SK-N-SH treated with all-trans-retinoic acid at 6 μM for 48 hours (cell line): Measurements from ENCODE around the gene MICB.

ENCODE experiments used
- ATAC-seq: fragments of 200-7000 bp; cut with Tn5 transposase; 3 replicates; pipeline ENCODE4 v1.9.1; 2020; ENCODE audit warnings: mild to moderate bottlenecking, moderate library complexity
- ARNTL ChIP-seq: fragments of 450-650 bp; formaldehyde crosslinking; IDR thresholded peaks from 2 replicates; pipeline ENCODE4 v1.5.0; 2020; ENCODE audit warnings: low read depth, mild to moderate bottlenecking, moderate library complexity, borderline replicate concordance
- CSDC2 ChIP-seq: fragments of 250-450 bp; sonication (Bioruptor Pico); IDR thresholded peaks from 2 replicates; pipeline ENCODE4 v1.5.0; 2020; ENCODE audit warnings: mild to moderate bottlenecking, moderate library complexity
- ESRRG ChIP-seq: fragments of 250-450 bp; sonication (Bioruptor Pico); IDR thresholded peaks from 2 replicates; pipeline ENCODE4 v1.6.1; 2021; ENCODE audit warnings: mild to moderate bottlenecking
- GLIS3 ChIP-seq: fragments of 250-450 bp; sonication (Bioruptor Pico); IDR thresholded peaks from 2 replicates; pipeline ENCODE4 v1.5.0; 2020; ENCODE audit warnings: mild to moderate bottlenecking, moderate library complexity
- OSR1 ChIP-seq: fragments of 250-450 bp; sonication (Bioruptor Pico); IDR thresholded peaks from 2 replicates; pipeline ENCODE4 v1.8.0; 2022; ENCODE audit warnings: moderate library complexity, mild to moderate bottlenecking, inconsistent platforms
- POU6F1 ChIP-seq: fragments of 250-450 bp; sonication (Bioruptor Pico); IDR thresholded peaks from 2 replicates; pipeline ENCODE4 v1.8.0; 2021; ENCODE audit warnings: low read depth, mild to moderate bottlenecking, moderate library complexity, borderline replicate concordance
- RARB ChIP-seq: fragments of 250-450 bp; sonication (Bioruptor Pico); IDR thresholded peaks from 2 replicates; pipeline ENCODE4 v1.8.0; 2021; ENCODE audit warnings: mild to moderate bottlenecking, moderate library complexity
- SNAI2 ChIP-seq: fragments of 250-450 bp; sonication (Bioruptor Pico); IDR thresholded peaks from 2 replicates; pipeline ENCODE4 v1.5.0; 2020; ENCODE audit warnings: mild to moderate bottlenecking, moderate library complexity
- TCF4 ChIP-seq: fragments of 250-450 bp; sonication (Bioruptor Pico); IDR thresholded peaks from 2 replicates; pipeline ENCODE4 v1.8.0; 2021; ENCODE audit warnings: mild to moderate bottlenecking, moderate library complexity, borderline replicate concordance
- TSHZ2 ChIP-seq: fragments of 250-450 bp; sonication (Bioruptor Pico); IDR thresholded peaks from 2 replicates; pipeline ENCODE4 v1.5.0; 2020; ENCODE audit warnings: mild to moderate bottlenecking, moderate library complexity
- ZC3H10 ChIP-seq: fragments of 250-450 bp; sonication (Bioruptor Pico); IDR thresholded peaks from 2 replicates; pipeline ENCODE4 v1.5.1; 2021; ENCODE audit warnings: mild to moderate bottlenecking, moderate library complexity
- ZFP3 ChIP-seq: fragments of 250-450 bp; sonication (Bioruptor Pico); IDR thresholded peaks from 2 replicates; pipeline ENCODE4 v1.5.0; 2020; ENCODE audit warnings: mild to moderate bottlenecking, moderate library complexity
- ZNF565 ChIP-seq: fragments of 450-650 bp; formaldehyde crosslinking; conservative IDR thresholded peaks from 2 replicates; pipeline ENCODE4 v1.5.0; 2020; ENCODE audit warnings: low read depth, mild to moderate bottlenecking, moderate library complexity
- ZNF70 ChIP-seq: fragments of 450-650 bp; formaldehyde crosslinking; IDR thresholded peaks from 2 replicates; pipeline ENCODE4 v1.5.0; 2020; ENCODE audit warnings: mild to moderate bottlenecking, moderate library complexity
- ZNF8 ChIP-seq: fragments of 450-650 bp; formaldehyde crosslinking; IDR thresholded peaks from 2 replicates; pipeline ENCODE4 v1.5.0; 2020; ENCODE audit warnings: mild to moderate bottlenecking, moderate library complexity
- TF ChIP-seq, protein P1 (sequence below): fragments of 250-450 bp; sonication (Bioruptor Pico); IDR thresholded peaks from 2 replicates; pipeline ENCODE4 v1.8.0; 2020; ENCODE audit warnings: mild to moderate bottlenecking, moderate library complexity, borderline replicate concordance
- TF ChIP-seq, protein P2 (sequence below): fragments of 250-450 bp; sonication (Bioruptor Pico); IDR thresholded peaks from 2 replicates; pipeline ENCODE4 v1.5.1; 2021; ENCODE audit warnings: mild to moderate bottlenecking, moderate library complexity
- TF ChIP-seq, protein P3 (sequence below): fragments of 250-450 bp; sonication (Bioruptor Pico); IDR thresholded peaks from 2 replicates; pipeline ENCODE4 v1.5.1; 2020; ENCODE audit warnings: low read depth, mild to moderate bottlenecking, moderate library complexity

Gene MICB

DNA sequence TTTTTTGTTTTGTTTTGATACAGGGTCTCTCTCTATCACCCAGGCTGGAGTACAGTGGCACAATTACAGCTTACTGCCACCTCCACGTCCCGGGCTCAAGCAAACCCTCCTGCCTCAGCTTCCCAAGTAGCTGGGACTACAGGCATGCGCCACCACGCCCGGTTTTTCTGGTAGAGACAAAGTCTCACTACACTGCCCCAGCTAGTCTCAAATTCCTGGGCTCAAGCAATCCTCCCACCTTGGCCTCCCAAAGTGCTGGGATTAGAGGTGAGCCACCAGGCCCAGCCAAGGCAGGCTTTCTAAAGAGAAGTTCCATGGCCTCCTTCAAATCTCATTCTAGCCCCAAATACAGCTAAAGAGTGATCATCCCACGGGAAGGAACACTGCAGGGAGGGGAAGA lies 36.1 kb downstream of the MICB start:
- TF ChIP-seq SNAI2 (no peak), TSHZ2 (CRISPR knock-in tag) (no peak), ZNF8 (CRISPR knock-in tag) (no peak), POU6F1 (CRISPR knock-in tag) (no peak), ZNF565 (CRISPR knock-in tag) (no peak), RARB (CRISPR knock-in tag) (no peak)
- ATAC-seq = no peak

- TF ChIP-seq ARNTL (no peak), ZFP3 (no peak), POU6F1 (CRISPR knock-in tag) (no peak), ZC3H10 (CRISPR knock-in tag) (no peak), ZNF565 (CRISPR knock-in tag) (no peak), OSR1 (CRISPR knock-in tag) (no peak), TSHZ2 (CRISPR knock-in tag) (no peak), RARB (CRISPR knock-in tag) (no peak), ESRRG (CRISPR knock-in tag) (no peak), GLIS3 (CRISPR knock-in tag) (no peak), TCF4 (no peak), ZNF70 (CRISPR knock-in tag) (no peak), CSDC2 (no peak), ZNF8 (CRISPR knock-in tag) (no peak)
- TF ChIP-seq, protein P1, sequence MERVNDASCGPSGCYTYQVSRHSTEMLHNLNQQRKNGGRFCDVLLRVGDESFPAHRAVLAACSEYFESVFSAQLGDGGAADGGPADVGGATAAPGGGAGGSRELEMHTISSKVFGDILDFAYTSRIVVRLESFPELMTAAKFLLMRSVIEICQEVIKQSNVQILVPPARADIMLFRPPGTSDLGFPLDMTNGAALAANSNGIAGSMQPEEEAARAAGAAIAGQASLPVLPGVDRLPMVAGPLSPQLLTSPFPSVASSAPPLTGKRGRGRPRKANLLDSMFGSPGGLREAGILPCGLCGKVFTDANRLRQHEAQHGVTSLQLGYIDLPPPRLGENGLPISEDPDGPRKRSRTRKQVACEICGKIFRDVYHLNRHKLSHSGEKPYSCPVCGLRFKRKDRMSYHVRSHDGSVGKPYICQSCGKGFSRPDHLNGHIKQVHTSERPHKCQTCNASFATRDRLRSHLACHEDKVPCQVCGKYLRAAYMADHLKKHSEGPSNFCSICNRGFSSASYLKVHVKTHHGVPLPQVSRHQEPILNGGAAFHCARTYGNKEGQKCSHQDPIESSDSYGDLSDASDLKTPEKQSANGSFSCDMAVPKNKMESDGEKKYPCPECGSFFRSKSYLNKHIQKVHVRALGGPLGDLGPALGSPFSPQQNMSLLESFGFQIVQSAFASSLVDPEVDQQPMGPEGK (CRISPR knock-in tag) = no peak
- TF ChIP-seq, protein P2, sequence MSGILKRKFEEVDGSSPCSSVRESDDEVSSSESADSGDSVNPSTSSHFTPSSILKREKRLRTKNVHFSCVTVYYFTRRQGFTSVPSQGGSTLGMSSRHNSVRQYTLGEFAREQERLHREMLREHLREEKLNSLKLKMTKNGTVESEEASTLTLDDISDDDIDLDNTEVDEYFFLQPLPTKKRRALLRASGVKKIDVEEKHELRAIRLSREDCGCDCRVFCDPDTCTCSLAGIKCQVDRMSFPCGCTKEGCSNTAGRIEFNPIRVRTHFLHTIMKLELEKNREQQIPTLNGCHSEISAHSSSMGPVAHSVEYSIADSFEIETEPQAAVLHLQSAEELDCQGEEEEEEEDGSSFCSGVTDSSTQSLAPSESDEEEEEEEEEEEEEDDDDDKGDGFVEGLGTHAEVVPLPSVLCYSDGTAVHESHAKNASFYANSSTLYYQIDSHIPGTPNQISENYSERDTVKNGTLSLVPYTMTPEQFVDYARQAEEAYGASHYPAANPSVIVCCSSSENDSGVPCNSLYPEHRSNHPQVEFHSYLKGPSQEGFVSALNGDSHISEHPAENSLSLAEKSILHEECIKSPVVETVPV = no peak
- TF ChIP-seq, protein P3, sequence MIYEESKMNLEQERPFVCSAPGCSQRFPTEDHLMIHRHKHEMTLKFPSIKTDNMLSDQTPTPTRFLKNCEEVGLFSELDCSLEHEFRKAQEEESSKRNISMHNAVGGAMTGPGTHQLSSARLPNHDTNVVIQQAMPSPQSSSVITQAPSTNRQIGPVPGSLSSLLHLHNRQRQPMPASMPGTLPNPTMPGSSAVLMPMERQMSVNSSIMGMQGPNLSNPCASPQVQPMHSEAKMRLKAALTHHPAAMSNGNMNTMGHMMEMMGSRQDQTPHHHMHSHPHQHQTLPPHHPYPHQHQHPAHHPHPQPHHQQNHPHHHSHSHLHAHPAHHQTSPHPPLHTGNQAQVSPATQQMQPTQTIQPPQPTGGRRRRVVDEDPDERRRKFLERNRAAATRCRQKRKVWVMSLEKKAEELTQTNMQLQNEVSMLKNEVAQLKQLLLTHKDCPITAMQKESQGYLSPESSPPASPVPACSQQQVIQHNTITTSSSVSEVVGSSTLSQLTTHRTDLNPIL (CRISPR knock-in tag) = no peak
- no peak for ATAC-seq
These were observed 36.6 kb downstream of the MICB start for GRCh38 chr6:31534521-31535040.
